Activated naive CD4-positive, alpha-beta T cell (primary cell): ENCODE data around the gene MVK.

Source experiments
- DNase-seq, 4 experiments: peaks; one replicate each; lab custom pipeline; 2025; lab: John Stamatoyannopoulos, UW

Gene MVK

DNA sequence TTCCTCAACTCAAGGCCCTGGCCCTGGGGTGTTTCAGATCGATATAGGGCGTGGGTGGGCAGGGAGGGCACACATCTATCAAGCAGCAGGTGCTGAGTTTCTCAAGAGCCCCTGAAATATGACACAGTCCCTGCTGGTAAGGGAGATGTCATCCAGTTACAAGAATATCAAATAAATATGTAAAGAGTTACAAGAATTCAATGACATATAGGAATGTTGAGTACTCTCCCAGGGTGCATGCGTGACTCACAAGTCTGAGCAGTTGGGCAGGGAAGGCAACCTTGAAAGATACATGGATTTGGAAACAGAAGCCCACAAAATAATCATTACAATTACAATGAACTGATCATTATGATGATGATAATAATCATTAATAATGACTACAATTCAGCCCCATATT is 35.2 kb downstream of the MVK start:
- DNase-seq: no peak

DNA sequence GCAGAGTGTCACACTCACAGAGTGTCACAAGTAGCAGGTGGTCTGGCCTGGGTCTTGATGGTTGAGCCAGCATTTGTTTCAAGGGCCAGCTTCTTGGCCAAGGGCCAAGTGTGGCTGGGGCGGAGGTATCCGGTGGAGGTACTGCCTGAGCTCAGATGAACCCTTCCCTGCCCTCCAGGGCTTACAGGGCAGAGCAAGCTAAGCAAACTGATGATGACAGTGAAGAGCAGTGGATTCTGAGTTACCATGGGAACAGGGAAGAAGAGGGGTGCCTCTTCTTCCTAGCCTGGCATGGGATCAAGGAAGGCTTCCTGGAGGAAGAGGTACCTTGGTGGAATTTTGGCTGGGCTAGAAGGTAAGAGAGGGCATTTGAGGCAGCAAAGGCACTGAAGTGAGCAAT is 35.7 kb downstream of the MVK start:
- DNase-seq: no peak

GRCh38 chr12:109610523-109610922 is 36.9 kb downstream of the MVK start:
- DNase-seq: no peak

GRCh38 chr12:109611223-109611622 is 37.6 kb downstream of the MVK start:
- no peak for DNase-seq

DNA sequence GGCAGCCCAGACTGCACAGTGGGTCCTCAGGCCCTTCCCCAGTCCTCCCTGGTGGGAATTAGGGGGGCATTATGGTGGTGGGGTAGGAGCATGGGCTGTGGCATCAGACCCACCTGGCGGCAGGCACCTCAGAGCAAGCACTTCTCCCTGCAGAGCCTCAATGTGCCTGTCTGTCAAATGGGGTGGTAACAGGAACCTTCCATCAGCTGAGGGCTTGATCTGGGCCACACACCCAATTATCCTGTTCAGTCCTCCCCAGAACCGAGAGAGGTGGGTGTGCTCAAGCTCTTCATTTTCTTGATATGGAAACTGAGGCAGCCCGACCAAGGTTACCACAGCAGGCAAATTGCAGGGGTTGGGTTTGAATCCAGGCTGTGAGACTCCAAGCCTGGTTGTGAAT is 38.4 kb downstream of the MVK start:
- DNase-seq: no peak

- no peak for DNase-seq
These were observed 39.4 kb downstream of the MVK start for GRCh38 chr12:109612975-109613502.

- DNase-seq: no peak
These were observed 40.3 kb downstream of the MVK start for GRCh38 chr12:109613649-109614455.

DNA sequence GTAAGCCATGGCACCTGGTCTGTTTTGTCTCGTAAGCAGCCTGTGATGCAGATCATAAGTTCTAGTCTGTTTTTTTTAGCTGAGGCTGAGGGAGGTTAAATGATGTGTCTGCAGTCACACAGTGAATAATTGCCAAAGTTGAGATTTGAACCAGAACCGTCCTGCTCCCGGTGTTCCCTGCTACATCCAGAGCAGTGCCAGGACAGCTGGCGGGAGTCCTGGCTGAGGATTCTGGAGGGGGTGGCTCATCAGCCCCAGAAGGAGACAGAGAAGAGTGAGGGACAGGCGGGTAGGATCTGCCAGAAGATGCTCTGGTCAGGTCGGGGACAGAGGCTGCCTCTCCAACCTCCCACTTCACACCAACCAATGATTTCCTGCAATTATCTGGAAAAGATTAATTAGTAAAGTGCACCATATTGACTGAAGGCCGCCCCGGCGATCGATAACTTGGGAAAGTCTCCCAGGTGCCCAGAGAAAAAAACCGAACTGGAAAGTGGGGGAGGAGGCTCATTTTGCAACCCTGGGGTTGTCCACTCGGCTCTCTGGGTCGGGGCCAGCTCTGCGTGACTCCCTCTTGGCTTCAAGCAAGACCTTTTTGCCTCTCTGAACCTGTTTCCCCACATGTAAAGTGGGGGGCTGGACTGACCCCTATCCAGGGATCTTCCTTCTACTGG is 42.1 kb downstream of the MVK start:
- DNase-seq: no peak

- no peak for DNase-seq
These were observed 43.9 kb downstream of the MVK start for GRCh38 chr12:109617491-109617890.

DNA sequence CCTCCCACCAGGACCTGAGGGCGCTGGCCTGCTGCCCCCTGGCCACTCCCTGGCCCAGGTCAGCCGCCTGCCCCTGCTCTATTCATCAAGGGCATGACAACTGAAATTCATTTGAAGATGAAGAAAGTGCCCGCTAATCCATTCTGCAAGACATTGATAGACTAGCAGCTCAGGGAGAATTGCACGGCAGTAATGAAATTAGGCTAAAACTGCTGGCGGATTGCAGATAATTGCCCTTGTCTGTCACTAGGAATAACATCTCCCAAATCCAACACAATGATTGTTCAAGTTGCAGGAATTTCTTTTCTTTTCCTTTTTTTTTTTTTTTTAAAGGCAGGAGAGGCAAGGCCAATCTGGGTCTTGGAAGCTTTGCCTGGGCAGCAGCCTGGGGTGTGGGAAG is 44.5 kb downstream of the MVK start:
- no peak for DNase-seq

GRCh38 chr12:109619002-109619604 is 45.5 kb downstream of the MVK start:
- no peak for DNase-seq

GRCh38 chr12:109621211-109621694 is 47.7 kb downstream of the MVK start:
- no peak for DNase-seq

DNA sequence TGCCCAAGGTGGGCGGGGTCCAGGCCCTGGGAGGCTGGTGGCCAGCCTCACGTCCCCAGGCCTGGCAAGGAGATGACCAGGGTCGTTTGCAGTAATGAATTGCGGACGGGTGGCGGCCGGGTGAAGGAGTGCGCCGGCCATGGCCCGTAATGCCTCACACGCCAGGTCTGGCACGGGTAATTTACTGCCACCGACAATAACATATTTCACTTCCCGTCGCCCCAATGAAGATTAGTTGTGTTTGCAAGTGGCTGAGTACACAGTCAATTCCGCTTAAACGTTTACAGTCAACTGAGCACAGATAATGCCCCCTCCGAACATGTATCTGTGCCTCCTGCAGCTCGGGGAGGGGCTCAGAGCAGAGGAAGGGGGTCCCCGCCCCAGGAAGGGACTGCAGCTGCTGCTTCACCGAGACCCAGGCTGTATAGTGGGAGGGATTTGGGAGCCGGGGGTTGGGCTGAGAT is 48.3 kb downstream of the MVK start:
- no peak for DNase-seq

DNA sequence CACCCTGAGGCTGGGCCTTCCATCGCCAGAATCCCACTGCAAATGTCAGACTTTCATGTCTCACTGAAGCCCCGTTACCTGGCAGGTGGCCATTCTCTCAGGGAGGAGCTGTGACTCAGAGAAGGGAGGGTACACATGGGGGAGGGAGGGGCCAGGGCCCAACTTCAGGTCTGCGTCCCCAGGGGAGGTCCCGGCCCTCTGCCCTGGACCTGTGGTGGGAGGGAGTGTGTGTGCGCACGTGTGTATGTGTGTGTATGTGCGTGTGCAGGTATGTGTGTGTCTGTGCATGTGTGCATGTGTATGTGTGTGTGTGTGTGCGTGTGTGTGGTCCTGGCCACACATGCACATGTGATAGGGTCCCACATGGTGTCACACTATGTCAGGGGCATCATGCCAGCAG is 50.9 kb downstream of the MVK start:
- DNase-seq: no peak

DNA sequence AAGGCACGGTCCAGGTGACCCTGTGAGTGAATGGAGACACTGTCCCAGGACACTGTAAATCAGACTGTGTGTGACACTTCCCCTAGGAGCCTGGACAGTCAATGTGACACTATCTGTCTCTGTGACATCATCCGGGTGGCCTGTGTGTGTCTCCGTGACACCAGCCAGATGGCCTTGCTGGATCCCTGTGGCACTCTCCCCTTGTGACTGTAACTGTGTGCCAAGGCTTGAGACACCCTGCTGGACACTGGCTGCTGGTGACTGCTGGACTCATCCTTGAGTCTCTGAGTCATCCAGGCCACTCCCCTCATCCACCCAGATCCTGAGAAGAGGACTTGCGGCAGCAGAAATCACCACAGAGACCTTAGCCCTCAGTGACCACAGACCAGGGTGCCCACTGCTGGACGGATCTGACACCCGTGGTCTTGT is 51.6 kb downstream of the MVK start:
- DNase-seq: no peak

- DNase-seq: no peak
These were observed 52.3 kb downstream of the MVK start for GRCh38 chr12:109625749-109626377.

DNA sequence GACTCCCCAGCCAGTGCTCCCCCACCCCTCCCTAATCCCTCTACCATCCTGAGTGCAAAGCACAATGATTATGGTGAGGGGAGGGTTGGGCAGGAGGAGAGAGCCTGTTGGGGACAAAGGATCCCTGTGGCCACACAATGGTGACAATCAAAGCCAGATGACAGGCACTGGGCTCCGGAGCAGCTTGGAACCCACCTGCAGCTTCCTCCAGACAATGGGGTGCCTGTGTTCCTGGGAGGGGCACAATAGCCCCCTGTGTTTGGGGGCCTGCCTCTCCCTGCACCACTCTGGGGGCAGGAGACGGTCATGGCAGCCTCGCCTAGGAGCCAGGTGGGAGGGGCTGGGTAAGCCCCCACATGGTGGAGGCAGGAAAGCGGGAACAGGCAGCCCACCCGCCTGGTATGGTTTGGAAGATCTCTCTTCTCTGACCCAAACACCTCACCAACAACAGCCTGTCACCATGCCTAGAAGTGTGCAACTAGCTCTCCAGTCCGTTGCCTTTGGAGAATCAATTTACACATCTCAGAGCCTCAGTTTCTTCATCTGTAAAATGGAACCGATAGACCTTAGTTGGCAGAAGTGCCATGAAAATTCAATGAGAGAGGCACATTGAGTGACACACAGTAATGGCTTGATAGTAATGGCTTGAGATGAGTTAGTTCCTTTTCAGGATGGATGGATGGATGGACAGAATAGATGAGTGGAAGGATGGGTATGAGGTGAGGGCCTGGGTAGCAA is 53.0 kb downstream of the MVK start:
- DNase-seq: no peak

DNA sequence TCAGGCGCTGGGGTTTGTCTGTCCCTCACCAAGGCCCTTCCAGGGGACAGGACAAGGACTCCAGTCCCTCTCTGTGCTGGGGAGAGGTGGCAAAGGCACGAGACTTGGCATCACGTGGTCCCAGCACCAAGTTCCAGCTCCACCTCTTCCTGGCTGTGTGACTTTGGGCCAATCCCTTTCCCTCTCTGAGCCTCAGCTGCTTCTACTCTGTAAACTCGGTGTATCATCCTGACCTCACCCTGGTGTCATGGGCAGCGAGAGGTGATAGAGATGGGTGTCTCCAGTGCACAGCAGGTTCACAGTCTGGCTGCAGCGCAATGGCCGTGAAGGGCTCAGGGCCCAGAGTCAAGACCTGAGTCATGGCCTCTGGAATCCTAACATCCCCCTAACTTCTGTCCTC is 54.0 kb downstream of the MVK start:
- no peak for DNase-seq

- DNase-seq: no peak
These were observed 56.5 kb downstream of the MVK start for GRCh38 chr12:109630107-109630506.

DNA sequence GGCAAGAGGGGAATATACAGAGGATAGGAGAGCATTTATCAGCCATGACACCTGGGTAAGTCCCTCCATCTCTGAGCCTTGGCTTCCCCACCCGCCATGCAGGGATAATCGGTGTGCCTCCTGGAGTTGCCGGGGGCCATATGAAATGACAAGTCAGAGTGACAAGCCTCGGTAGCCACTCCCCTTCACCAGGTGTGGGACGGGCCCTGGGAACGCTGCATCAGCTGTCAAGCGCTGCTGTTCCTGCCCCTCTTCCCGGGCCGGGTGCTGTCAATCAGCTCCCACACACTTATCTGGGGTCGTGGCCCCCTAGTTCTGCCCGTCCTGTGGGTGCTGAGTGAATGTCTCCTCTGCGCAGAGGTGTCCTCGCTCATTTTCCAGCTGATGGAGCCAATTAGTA is 57.2 kb downstream of the MVK start:
- no peak for DNase-seq

- no peak for DNase-seq
These were observed 57.7 kb downstream of the MVK start for GRCh38 chr12:109631302-109631701.

- DNase-seq: no peak
These were observed 58.2 kb downstream of the MVK start for GRCh38 chr12:109631751-109632150.
